GM06990 (cell line): ENCODE results near the gene ERLIN1.
A peak's percentile ranks its signal among the peaks of the same experiment; 100 is the strongest.

Source experiments
- DNase-seq: peaks from one replicate; pipeline ENCODE4 v3.0.0-alpha.2; 2011; ENCODE audit not compliant: insufficient read length; ENCODE audit errors: extremely low read depth
- H3K27me3 ChIP-seq: replicated peaks from 2 replicates; pipeline ENCODE4 v1.6.0; 2011; ENCODE audit warnings: low read length; ENCODE audit not compliant: control insufficient read depth, insufficient read depth
- H3K36me3 ChIP-seq: 2 replicates; pipeline ENCODE4 v1.5.1; 2011; ENCODE audit warnings: low read length; ENCODE audit not compliant: control insufficient read depth, insufficient read depth
- H3K4me3 ChIP-seq: replicated peaks from 2 replicates; pipeline ENCODE4 v1.5.1; 2011; ENCODE audit warnings: low read depth, mild to moderate bottlenecking, control low read depth, low read length
- CTCF ChIP-seq: IDR thresholded peaks from 2 replicates; pipeline ENCODE4 v1.5.1; 2011; ENCODE audit warnings: low read length, control low read depth, mild to moderate bottlenecking, inconsistent platforms; ENCODE audit not compliant: insufficient read depth, poor library complexity, severe bottlenecking

ERLIN1 gene

DNA sequence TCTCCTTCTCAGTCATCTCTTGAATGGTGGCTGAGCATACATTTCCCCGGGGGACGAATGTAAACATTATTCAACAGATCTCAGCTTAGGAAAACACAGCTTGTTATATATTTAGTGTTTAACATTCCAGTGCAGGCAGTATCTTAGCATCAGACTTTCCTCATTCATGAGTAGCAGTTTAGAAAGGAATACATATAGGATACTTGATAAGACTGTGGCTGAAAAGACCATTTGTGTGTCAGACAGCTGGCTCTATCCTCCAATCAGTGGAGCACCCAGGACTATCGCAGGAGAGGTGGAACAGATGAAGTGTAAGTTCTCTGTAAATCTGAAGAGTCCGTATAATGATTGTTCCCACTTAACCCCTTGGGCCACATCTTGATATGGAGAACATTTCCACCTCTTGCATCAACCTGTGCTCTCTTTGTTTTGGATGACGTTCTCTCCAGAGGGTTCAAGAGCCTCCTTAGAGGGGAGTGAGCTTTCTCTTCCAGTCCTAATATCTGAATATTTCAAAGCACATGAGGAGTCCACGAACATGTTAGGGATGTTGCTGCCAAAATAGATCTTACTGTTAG, 34.0 kb downstream of the ERLIN1 start:
- Histone ChIP-seq H3K27me3 (no peaks in the 10 kb centered on the region), H3K4me3 (no peak overlapping the region), H3K36me3 (peaks cover 6% of the 10 kb centered on the region)
- TF ChIP-seq CTCF: no peak
- DNase-seq: no peak

- no peak for TF ChIP-seq CTCF
- Histone ChIP-seq H3K4me3 (no peak overlapping the region), H3K36me3 (peaks cover 6% of the 10 kb centered on the region), H3K27me3 (no peaks in the 10 kb centered on the region)
- DNase-seq: peak; percentile 57
Observed at GRCh38 chr10:100148353-100149211, 37.2 kb downstream of the ERLIN1 start.

DNA sequence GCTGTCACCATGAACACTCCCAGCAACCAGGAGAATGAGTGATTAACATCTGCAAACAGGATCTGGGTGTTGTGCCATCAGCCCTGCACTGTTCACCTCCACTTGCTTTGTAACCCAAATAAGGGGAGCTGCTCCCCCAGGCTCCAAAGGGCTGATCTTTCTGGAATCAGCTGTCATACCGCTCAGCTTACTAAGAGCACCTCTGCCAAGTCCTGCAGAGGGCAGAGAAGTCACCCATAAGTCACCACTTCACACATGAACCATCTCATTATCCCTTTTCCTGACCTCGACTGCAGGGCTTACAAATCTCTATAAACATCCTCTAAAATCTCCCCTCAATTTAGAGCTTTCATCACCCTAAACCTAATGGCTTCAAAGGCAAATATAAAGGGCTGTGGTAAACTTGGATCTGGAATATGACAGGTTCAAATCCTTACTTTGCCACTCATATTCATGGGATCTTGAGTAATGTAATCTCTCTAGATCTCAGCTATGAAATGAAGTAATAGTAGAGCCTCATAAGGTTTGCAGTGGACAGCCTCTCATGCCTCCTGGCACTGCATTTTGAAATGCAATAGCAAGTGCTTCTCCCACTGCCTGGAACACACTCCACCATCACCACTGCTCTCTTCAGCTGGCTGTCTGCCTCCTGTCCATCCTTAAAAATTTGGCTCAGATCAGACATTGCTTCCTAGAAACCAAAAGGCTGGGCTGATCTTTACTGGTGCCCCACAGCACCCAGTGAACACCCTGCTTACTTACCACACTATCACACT, 38.8 kb downstream of the ERLIN1 start:
- no peak for DNase-seq
- Histone ChIP-seq H3K27me3 (no peaks in the 10 kb centered on the region), H3K36me3 (peaks cover 6% of the 10 kb centered on the region; the same call in 1 of the 2 replicates), H3K4me3 (no peak overlapping the region)
- TF ChIP-seq CTCF: no peak

GRCh38 chr10:100146398-100146797, 39.4 kb downstream of the ERLIN1 start:
- TF ChIP-seq CTCF: no peak
- peaks cover 5% of the 10 kb centered on the region; the same call in 1 of the 2 replicates for H3K36me3 ChIP-seq
- H3K4me3 ChIP-seq: no peak overlapping the region
- H3K27me3 ChIP-seq: no peaks in the 10 kb centered on the region
- no peak for DNase-seq

GRCh38 chr10:100143756-100144155, 42.1 kb downstream of the ERLIN1 start:
- Histone ChIP-seq H3K27me3 (no peaks in the 10 kb centered on the region; the same call in 1 of the 2 replicates), H3K4me3 (no peak overlapping the region), H3K36me3 (no peaks in the 10 kb centered on the region)
- no peak for TF ChIP-seq CTCF
- no peak for DNase-seq
